ENCODE data around the gene KCNQ1.

DNA sequence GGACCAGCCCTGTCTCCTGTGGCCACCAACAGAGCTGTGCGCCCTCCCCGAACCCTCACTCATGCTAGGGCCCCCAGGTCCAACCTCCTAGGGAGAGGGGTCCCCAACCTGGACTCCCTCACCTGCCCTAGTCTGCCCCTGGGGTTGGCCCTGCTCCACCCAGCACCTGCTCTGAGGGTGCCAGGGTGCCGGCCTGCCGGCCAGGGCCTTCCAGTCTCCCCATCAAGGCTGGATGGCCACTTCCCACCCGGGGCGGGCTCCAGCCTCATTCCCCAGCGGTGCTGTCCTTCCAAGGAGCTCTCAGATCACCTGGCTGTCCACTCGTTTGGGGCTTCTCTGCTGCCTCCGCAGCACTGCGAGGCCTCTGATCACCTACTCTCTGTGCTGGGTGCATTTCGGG lies 401.7 kb downstream of the KCNQ1 start:
- TF ChIP-seq SMARCB1 (IDR thresholded peaks at IDR 0.05; ENCODE audit: insufficient read length, low read depth) (no peak), KDM1A (IDR thresholded peaks at IDR 0.05) (no peak), PTRF (tag; IDR thresholded peaks at IDR 0.05) (no peak), PTBP1 (IDR thresholded peaks at IDR 0.05; ENCODE audit: low read depth, low read length) (no peak), SIRT6 (IDR thresholded peaks at IDR 0.05; ENCODE audit: low read depth, low read length) (no peak)
- TF ChIP-seq, protein P1, sequence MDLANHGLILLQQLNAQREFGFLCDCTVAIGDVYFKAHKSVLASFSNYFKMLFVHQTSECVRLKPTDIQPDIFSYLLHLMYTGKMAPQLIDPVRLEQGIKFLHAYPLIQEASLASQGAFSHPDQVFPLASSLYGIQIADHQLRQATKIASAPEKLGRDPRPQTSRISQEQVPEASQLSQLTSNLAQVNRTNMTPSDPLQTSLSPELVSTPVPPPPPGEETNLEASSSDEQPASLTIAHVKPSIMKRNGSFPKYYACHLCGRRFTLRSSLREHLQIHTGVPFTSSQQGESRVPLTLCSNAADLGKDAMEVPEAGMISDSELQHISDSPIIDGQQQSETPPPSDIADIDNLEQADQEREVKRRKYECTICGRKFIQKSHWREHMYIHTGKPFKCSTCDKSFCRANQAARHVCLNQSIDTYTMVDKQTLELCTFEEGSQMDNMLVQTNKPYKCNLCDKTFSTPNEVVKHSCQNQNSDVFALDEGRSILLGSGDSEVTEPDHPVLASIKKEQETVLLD (IDR thresholded peaks at IDR 0.05), result no peak
